SK-N-MC (cell line): ENCODE measurements around the gene CXCL17.

ENCODE experiments used
- EZH2 ChIP-seq: fragments of 200-600 bp; sonication (generic); IDR thresholded peaks from one replicate; pipeline ENCODE4 v1.6.1; 2017; ENCODE audit warnings: antibody characterized with exemption
- FOXP2 ChIP-seq: optimal IDR thresholded peaks from 2 replicates; pipeline ENCODE3; 2011; ENCODE audit warnings: mild to moderate bottlenecking, moderate library complexity; ENCODE audit not compliant: insufficient read depth; ENCODE audit errors: extremely low read length, control extremely low read depth
- POLR2AphosphoS5 ChIP-seq: IDR thresholded peaks from 2 replicates; pipeline ENCODE4 v1.6.1; 2012; ENCODE audit warnings: mild to moderate bottlenecking, low read depth, low read length, borderline replicate concordance

GRCh38 chr19:42394751-42395150, 48.0 kb downstream of the CXCL17 start:
- no peak for TF ChIP-seq POLR2AphosphoS5
- no peak for TF ChIP-seq EZH2
- TF ChIP-seq FOXP2 = no peak
